Measurements from ENCODE around the gene CBX7.

GRCh38 chr22:39132871-39133524 lies 19.5 kb downstream of the CBX7 start:
- no peak for TF ChIP-seq POLR2A (IDR thresholded peaks at IDR 0.05)
- TF ChIP-seq, protein P1, sequence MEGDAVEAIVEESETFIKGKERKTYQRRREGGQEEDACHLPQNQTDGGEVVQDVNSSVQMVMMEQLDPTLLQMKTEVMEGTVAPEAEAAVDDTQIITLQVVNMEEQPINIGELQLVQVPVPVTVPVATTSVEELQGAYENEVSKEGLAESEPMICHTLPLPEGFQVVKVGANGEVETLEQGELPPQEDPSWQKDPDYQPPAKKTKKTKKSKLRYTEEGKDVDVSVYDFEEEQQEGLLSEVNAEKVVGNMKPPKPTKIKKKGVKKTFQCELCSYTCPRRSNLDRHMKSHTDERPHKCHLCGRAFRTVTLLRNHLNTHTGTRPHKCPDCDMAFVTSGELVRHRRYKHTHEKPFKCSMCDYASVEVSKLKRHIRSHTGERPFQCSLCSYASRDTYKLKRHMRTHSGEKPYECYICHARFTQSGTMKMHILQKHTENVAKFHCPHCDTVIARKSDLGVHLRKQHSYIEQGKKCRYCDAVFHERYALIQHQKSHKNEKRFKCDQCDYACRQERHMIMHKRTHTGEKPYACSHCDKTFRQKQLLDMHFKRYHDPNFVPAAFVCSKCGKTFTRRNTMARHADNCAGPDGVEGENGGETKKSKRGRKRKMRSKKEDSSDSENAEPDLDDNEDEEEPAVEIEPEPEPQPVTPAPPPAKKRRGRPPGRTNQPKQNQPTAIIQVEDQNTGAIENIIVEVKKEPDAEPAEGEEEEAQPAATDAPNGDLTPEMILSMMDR (IDR thresholded peaks at IDR 0.05), result no peak
